Ectodermal cell (in vitro differentiated cells): Measurements from ENCODE around the gene CAMKK2.

Source experiments
- H3K27ac ChIP-seq: 2 replicates; pipeline ENCODE4 v1.7.0; 2013; ENCODE audit warnings: mild to moderate bottlenecking, low read depth, low read length; ENCODE audit not compliant: insufficient read depth, poor library complexity, severe bottlenecking
- H3K27me3 ChIP-seq: 2 replicates; pipeline ENCODE4 v1.7.0; 2013; ENCODE audit warnings: mild to moderate bottlenecking, low read length; ENCODE audit not compliant: insufficient read depth, control insufficient read depth, poor library complexity, severe bottlenecking
- H3K36me3 ChIP-seq: one replicate; pipeline ENCODE4 v1.7.0; 2013; ENCODE audit warnings: low read length; ENCODE audit not compliant: control insufficient read depth, insufficient read depth
- H3K4me1 ChIP-seq: one replicate; pipeline ENCODE4 v1.7.0; 2013; ENCODE audit warnings: low read length; ENCODE audit not compliant: control insufficient read depth, insufficient read depth
- H3K4me3 ChIP-seq: 2 replicates; pipeline ENCODE4 v1.7.0; 2013; ENCODE audit warnings: low read depth, low read length, control low read depth; ENCODE audit not compliant: insufficient read depth
- H3K9me3 ChIP-seq: 2 replicates; pipeline ENCODE4 v1.7.0; 2013; ENCODE audit warnings: mild to moderate bottlenecking, low read length, moderate library complexity; ENCODE audit not compliant: control insufficient read depth
- WGBS, 2 experiments: methylation state at CpG; one replicate each; pipeline ENCODE4 v1.1.7; 2013; ENCODE audit warnings: missing lambda C conversion rate in 2 of 2; 5-methylcytosine and 5-hydroxymethylcytosine counted together

Gene CAMKK2

GRCh38 chr12:121248622-121249021, 47.9 kb downstream of the CAMKK2 start:
- no peaks in the 10 kb centered on the region for H3K9me3 ChIP-seq
- 94 to 95% methylated on average over 22 of the region's 22 CpGs for WGBS, 2 experiments
- no peak overlapping the region for H3K4me3 ChIP-seq
- no peaks in the 10 kb centered on the region for H3K27me3 ChIP-seq
- H3K36me3 ChIP-seq = peaks cover 33% of the 10 kb centered on the region
- H3K27ac ChIP-seq = no peak overlapping the region
- H3K4me1 ChIP-seq = no peaks in the 10 kb centered on the region

DNA sequence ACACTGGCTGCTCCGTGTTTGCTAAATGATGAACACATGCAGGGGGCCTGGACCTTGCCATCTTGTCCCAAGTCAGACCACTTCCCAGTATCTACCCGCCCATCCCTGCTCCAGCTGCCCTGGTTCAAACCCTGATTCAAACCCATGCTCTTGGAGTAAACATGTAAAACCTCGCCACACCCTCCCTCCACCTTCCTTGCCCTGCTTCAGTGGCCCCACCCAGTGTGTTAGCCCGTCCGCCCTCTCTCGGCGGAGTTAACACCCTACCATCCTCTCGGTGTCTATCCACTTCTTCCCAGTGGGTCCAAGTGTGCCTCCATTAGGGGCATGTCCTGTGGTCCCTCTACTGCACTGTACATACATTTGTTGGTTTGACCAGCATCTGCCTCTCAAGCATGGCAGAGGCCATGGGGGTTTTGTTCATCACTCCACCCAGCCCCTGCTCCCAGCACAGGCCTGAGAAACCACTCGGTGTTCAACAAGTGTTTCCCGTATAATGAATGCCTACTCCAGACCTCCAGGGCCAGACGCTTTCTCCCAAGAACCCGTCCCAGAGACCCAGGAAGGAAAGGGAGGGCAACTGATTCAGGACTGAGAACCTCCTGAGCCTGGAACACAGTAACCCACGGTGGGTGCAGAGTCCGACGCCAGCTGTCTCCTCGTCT, 49.5 kb downstream of the CAMKK2 start:
- Histone ChIP-seq H3K27ac (no peak overlapping the region), H3K36me3 (peaks cover 19% of the 10 kb centered on the region), H3K27me3 (no peaks in the 10 kb centered on the region), H3K4me1 (no peaks in the 10 kb centered on the region), H3K9me3 (no peaks in the 10 kb centered on the region), H3K4me3 (no peak overlapping the region)
- 94 to 95% methylated on average over 16 of the region's 16 CpGs for WGBS, 2 experiments

GRCh38 chr12:121245951-121246350, 50.6 kb downstream of the CAMKK2 start:
- Histone ChIP-seq H3K4me1 (peaks cover 4% of the 10 kb centered on the region), H3K4me3 (no peak overlapping the region), H3K36me3 (peaks cover 16% of the 10 kb centered on the region), H3K27ac (no peak overlapping the region), H3K9me3 (no peaks in the 10 kb centered on the region), H3K27me3 (no peaks in the 10 kb centered on the region)
- WGBS, 2 experiments = 85 to 91% methylated on average over 7 of the region's 7 CpGs

GRCh38 chr12:121245031-121245430, 51.5 kb downstream of the CAMKK2 start:
- WGBS, 2 experiments = 94 to 95% methylated on average over 14 of the region's 14 CpGs
- Histone ChIP-seq H3K4me1 (peaks cover 7% of the 10 kb centered on the region), H3K4me3 (no peak overlapping the region), H3K36me3 (peaks cover 12% of the 10 kb centered on the region), H3K27ac (no peak overlapping the region), H3K9me3 (no peaks in the 10 kb centered on the region), H3K27me3 (no peaks in the 10 kb centered on the region)

- Histone ChIP-seq H3K9me3 (no peaks in the 10 kb centered on the region), H3K36me3 (no peaks in the 10 kb centered on the region), H3K4me3 (no peak overlapping the region), H3K27ac (no peak overlapping the region), H3K4me1 (peaks cover 24% of the 10 kb centered on the region), H3K27me3 (no peaks in the 10 kb centered on the region)
- 83 to 85% methylated on average over 17 of the region's 17 CpGs for WGBS, 2 experiments
Observed at GRCh38 chr12:121241156-121241970, 55.1 kb downstream of the CAMKK2 start.

GRCh38 chr12:121240484-121241101, 55.9 kb downstream of the CAMKK2 start:
- Histone ChIP-seq H3K4me3 (no peak overlapping the region), H3K36me3 (no peaks in the 10 kb centered on the region), H3K9me3 (no peaks in the 10 kb centered on the region), H3K4me1 (peaks cover 24% of the 10 kb centered on the region), H3K27me3 (no peaks in the 10 kb centered on the region), H3K27ac (no peak overlapping the region)
- WGBS, 2 experiments = 85 to 86% methylated on average over 38 of the region's 38 CpGs

GRCh38 chr12:121240062-121240420, 56.5 kb downstream of the CAMKK2 start:
- WGBS, 2 experiments = 91 to 94% methylated on average over 7 of the region's 7 CpGs
- H3K4me3 ChIP-seq = no peak overlapping the region
- no peaks in the 10 kb centered on the region for H3K27me3 ChIP-seq
- H3K4me1 ChIP-seq = peaks cover 24% of the 10 kb centered on the region
- no peaks in the 10 kb centered on the region for H3K36me3 ChIP-seq
- H3K27ac ChIP-seq = no peak overlapping the region
- no peaks in the 10 kb centered on the region for H3K9me3 ChIP-seq

- H3K27me3 ChIP-seq = no peaks in the 10 kb centered on the region
- H3K9me3 ChIP-seq = no peaks in the 10 kb centered on the region
- peak overlapping the region; percentile 81 for H3K27ac ChIP-seq
- H3K36me3 ChIP-seq = no peaks in the 10 kb centered on the region
- peaks cover 24% of the 10 kb centered on the region for H3K4me1 ChIP-seq
- 92 to 93% methylated on average over 6 of the region's 6 CpGs for WGBS, 2 experiments
- H3K4me3 ChIP-seq = no peak overlapping the region
Observed at GRCh38 chr12:121239351-121240061, 57.0 kb downstream of the CAMKK2 start.

DNA sequence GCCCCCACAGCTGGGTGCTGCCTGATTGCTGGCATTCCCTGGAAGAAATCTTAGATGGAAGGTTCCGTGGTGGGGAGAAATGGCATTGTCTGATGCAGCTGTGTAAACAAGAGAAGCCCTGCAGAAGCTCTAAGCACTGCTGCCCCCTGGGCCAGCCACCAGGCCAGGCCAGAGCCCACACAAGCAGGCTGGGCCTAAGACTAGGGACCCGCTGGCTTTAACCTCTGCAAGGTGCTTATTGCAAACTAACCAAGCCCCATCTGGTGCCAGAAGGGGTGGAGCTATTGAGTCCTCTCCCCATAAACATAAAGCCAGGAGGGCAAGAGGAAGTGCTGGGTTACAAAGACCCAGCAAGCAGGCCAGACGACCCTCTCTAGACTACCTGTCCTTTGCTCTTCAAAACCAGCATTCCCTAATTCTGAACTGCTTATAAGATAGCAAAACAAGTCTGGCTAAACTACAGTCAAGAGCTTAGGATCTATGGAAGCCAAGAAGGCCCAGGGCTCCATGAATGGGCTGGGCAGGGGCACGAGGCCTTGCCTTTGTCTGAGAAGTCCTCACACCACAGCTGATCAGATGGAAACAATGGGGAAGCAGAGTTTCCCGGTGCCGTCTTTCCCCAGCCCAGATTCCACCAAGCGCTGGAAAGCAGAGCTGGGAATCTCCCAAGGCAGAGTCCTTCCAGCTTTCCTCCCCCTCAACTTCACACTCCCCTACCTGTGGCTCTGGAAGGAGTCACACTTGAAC, 57.7 kb downstream of the CAMKK2 start:
- Histone ChIP-seq H3K36me3 (no peaks in the 10 kb centered on the region), H3K4me3 (no peak overlapping the region), H3K4me1 (peaks cover 24% of the 10 kb centered on the region), H3K27ac (peak overlapping the region; percentile 81), H3K9me3 (no peaks in the 10 kb centered on the region), H3K27me3 (no peaks in the 10 kb centered on the region)
- WGBS, 2 experiments = 20 to 22% methylated on average over 7 of the region's 7 CpGs
